ENCODE measurements around the gene ANP32B.

ANP32B gene

DNA sequence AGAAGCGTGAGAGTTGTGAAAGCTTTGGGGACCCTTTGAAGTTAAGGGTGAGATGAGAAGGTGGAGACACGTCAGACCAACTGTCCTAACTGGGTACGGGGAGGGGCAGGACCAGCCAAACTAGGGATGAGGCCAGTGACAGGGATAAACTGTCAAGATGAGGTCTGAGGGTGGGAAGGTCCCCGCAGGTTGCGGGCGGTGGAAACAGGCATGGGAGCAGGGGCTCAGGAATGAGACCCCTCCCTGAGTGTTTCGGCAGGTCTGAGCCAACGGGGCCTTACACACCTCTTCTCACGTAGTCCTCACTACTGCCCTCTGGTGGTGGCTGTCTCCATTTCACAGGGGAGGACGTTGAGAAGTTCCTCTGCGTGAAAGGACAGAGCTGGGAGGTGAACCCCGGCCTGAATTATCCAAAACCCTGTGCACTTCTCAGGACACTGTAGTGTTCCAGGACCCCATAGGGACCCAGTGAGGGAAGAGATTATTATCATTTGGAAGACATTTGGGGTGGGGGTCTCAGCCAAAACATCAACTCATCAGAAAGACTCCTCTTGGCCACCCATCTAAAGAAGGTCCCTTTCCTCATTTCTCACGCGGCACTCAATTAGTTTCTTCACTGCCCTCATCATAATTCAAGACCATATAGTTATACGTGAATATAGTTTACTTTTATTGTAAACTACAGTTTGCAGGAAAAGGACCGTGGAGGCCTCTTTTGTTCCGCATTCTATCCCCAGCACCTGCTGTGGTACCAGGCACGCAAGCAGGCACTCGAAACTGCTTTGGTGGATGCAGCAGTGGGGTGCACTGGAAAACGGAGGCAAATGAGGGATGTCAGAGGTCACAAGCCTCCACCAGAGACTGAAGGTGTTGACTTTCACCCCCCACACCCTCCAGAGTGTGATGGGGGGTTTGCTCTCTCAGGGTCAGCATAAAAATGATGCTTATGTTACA lies 51.7 kb downstream of the ANP32B start:
- DNase-seq = peak; percentile 93 to 95

- DNase-seq = no peak
Measured at GRCh38 chr9:98037357-98037756, 54.2 kb downstream of the ANP32B start.

DNA sequence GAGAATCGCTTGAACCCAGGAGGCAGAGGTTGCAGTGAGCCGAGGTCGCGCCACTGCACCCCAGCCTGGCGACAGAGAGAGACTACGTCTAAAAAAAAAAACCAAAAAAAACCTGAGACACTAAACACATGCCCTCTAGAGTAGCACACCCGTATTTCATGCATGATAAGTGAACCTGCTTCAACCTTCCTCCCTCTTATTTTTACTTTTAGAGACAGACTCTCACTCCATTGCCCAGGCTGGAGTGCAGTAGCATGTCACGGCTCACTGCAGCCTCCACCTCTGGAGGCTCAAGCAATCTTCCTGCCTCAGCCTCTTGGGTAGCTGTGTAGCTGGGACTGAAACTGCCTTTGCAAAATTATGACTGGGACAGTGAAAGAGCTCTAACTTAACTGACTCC lies 55.8 kb downstream of the ANP32B start:
- DNase-seq = no peak

DNA sequence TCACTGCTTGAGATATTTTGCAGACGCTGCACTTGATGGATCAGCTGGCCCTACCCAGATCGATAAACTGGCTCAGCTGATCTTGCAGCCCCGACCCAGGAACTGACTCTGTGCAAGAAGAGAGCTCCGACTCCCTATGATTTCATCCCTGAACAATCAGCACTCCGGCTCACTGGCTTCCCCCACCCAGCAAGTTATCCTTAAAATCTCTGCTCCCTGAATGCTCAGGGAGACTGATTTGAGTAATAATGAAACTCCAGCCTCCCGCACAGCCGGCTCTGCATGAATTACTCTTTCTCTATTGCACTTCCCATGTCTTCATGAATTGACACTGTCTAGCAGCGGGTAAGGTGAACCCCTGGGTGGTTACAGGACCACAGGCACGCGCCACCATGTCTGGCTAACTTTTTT lies 56.5 kb downstream of the ANP32B start:
- no peak for DNase-seq

- no peak for DNase-seq
Measured at GRCh38 chr9:98040212-98040611, 57.1 kb downstream of the ANP32B start.

GRCh38 chr9:98043915-98044314 lies 60.8 kb downstream of the ANP32B start:
- no peak for DNase-seq

DNA sequence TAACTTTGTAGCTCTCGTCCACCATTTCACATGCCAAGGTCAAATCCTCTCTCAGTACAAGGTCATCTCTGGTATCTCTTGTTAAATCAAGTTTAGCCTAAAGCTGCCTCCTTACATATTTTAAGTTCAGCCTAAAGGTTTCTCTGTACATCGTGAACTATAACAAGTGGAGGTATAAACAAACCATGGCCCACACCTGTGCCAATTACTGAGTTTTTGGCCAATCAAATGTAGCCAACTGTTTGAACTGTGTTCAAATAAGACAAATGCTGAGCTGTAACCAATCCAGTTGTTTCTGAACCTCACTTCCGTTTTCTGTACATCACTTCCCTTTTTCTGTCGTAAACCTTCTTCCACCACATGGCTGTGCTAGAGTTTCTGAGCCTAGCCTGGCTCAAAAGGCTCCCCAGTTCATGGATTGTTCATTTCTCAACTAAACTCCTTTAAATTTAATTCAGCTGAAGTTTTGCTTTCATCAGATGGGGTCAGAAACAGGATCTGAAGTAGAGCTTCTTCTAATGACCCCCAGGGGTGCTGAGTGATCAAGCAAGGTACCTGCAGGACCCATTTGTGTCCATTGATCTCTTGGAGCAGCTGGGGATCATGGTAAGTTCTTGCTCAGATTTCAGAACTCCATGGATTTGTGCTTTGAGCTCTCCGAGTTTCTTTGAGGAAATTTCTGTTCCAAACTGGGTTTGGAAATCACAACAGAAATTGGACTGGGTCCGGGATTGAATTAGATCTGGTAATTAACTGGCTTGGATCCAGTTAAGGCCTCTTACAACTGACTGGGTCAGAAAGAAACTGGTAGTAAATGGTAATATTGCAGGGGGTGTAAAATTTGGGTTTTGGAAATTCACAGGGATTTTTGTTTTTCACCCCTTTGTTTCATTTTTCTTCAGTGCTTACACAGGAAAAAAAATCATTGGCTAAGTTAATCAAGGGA lies 62.4 kb downstream of the ANP32B start:
- peak in 1 of 2 donors; percentile 30 for DNase-seq

- no peak for DNase-seq
Measured at GRCh38 chr9:98046180-98046543, 63.0 kb downstream of the ANP32B start.

GRCh38 chr9:98047002-98047401 lies 63.9 kb downstream of the ANP32B start:
- no peak for DNase-seq

DNA sequence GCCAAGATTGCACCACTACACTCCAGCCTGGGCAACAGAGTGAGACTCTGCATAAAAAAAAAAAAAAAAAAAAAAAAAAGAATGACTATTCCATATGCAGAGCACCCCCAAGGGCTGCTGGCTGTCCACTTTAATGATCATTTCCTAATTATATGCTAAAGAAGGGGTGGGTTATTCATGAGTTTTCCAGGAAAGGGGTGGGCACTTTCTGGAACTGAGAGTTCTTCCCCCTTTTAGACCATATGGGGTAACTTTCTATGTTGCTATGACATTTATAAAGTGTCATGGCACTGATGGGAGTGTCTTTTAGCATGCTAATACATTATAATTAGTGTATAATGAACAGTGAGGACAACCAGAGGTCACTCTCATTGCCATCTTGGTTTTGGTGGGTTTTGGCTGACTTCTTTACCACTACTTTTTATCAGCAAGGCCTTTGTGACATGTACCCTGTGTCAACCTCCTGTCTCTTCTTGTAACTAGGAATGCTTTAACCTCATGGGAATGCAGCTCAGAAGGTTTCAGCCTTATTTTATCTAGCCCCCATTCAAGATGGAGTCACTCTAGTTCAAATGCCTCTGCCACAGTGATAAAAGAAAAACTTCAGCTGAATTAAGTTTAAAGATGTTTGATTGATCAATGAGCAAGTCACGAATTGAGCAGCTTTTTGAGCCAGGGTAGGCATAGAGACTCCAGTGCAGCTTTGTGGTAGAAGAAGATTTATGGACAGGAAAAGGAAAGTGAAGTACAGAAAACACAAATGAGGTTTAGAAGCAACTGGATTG lies 66.3 kb downstream of the ANP32B start:
- no peak for DNase-seq

DNA sequence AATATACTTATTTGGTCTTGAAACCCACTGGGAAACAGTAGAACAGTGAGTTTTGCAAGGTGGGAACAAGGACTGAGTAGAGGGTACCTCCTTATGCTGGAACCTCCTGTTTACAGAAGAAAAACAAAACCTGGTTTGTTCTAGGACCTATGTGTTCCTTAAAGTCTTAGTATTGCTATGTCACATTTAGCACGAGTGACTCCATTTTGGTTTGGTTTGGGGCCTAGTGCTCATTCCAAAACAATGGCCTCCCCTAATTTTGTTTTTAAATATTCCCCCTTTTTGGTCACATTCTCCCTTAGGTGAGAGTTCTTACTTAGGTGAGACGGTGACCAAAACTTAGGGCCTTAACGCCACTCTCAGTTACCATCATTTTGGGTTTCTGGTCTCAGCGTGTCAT lies 67.2 kb downstream of the ANP32B start:
- no peak for DNase-seq

GRCh38 chr9:98054376-98054951 lies 71.3 kb downstream of the ANP32B start:
- no peak for DNase-seq

DNA sequence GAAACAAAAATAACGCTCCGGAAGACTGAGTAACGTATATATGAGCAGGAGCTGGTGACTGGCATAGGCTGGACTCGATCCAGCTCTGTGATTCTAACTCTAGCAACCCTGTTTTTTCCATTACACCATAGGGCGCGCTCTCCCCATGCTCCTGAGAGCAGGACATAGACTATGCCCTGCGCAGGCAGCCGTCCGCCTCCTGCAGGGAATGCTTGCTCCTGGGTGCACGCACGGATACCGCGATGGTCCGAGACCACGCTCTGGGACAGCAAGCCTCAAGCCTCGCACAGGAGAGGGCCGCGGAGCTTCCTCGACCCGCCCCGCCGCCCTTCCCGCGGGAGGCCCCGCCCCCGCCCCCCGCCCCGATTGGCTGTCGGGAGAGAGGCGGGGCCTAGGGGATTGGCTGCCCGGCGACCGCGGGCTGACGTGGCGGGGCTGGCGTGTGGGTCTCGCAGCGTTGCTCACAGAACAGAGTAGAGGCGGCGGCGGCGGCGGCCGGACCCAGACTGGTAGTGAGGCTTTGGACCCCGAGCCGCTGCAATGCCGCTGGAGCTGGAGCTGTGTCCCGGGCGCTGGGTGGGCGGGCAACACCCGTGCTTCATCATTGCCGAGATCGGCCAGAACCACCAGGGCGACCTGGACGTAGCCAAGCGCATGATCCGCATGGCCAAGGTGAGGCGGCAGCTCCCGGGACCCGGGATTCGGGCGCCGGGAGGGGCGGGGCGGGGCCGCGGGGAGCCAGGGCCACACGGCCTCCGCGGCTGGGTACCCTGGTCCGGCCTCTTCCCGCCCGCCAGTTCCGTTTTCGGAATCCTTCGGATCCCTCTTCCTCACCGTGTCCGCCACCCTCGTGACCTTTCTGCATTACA lies 73.4 kb downstream of the ANP32B start, which contains the start of gene NANS:
Gene NANS, plus strand, starts transcription at position 464 of the 869 bp plus-strand sequence. Its CDS starts 77 bp downstream, at position 541.
- DNase-seq = peak; percentile 93 to 94

DNA sequence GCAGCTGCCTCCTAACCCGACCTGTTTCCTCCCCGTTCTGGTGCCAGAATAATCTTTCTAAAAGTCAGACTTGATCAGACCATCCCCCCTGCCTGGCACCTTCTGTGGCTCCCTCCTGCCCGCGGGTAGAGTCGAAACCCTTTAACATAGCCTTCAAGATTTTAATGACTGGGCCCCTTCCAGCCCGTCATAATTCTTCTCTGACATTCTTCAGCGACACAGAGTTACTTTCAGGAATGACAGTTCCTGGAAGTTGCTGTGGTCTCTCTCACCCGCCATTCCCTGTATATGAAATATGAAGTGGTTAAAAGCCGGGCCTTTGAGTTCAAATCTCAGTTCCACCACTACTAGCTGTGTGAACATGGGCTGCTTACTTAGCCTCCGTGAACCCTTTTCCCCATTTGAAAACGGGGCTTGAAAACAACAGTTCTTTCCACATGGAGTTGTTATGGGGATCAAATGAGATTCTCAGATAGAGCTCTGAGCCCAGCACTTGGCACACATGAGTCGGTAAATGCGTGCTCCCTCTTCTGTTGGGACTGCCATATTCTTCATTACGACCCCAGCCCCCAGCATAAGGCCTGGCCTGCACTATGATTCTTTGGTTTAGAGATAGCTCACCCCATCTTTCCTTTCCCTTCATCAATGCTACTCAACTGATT lies 74.1 kb downstream of the ANP32B start:
- DNase-seq = no peak

GRCh38 chr9:98062161-98062560 lies 79.0 kb downstream of the ANP32B start:
- no peak for DNase-seq

- no peak for DNase-seq
Measured at GRCh38 chr9:98064623-98065392, 81.7 kb downstream of the ANP32B start.

Measured in stimulated activated CD4-positive, alpha-beta T cell treated with anti-CD3 and anti-CD28 coated beads, Interleukin-2, amount 100 ng/mL, for 24 hours (primary cell).